Islet of Langerhans (tissue), 1 donor: ENCODE measurements around the gene ELMO3.

Experiments
- FAIRE-seq: peaks from one replicate; lab custom pipeline; 2011; peaks lifted over from hg19 to GRCh38; lab: Jason Lieb, UNC

ELMO3 gene

GRCh38 chr16:67199011-67199807 lies at the start of gene ELMO3:
Gene ELMO3, plus strand, starts transcription at chr16:67199131. Its CDS starts 196 bp downstream, at chr16:67199327.
- no peak for FAIRE-seq

- no peak for FAIRE-seq
Measured at GRCh38 chr16:67149276-67150046, 49.5 kb upstream of the ELMO3 start.

GRCh38 chr16:67150047-67150832 lies 48.7 kb upstream of the ELMO3 start:
- FAIRE-seq: no peak

GRCh38 chr16:67150833-67151396 lies 48.0 kb upstream of the ELMO3 start, which contains the start of gene B3GNT9:
Gene B3GNT9, minus strand, starts transcription at chr16:67150998. Its CDS starts 513 bp downstream, at chr16:67150485.
- no peak for FAIRE-seq

GRCh38 chr16:67151431-67152097 lies 47.4 kb upstream of the ELMO3 start:
- no peak for FAIRE-seq

- no peak for FAIRE-seq
Measured at GRCh38 chr16:67154578-67155294, 44.2 kb upstream of the ELMO3 start.

GRCh38 chr16:67155295-67156142 lies 43.4 kb upstream of the ELMO3 start:
- FAIRE-seq: no peak

- no peak for FAIRE-seq
Measured at GRCh38 chr16:67156143-67156844, 42.6 kb upstream of the ELMO3 start.

GRCh38 chr16:67157106-67157748 lies 41.7 kb upstream of the ELMO3 start:
- no peak for FAIRE-seq

- FAIRE-seq: no peak
Measured at GRCh38 chr16:67157892-67158635, 40.9 kb upstream of the ELMO3 start.

GRCh38 chr16:67158637-67159600 lies 40.0 kb upstream of the ELMO3 start:
- FAIRE-seq: no peak

- no peak for FAIRE-seq
Measured at GRCh38 chr16:67161595-67162058, 37.3 kb upstream of the ELMO3 start.

- FAIRE-seq: no peak
Measured at GRCh38 chr16:67162506-67163163, 36.3 kb upstream of the ELMO3 start.

GRCh38 chr16:67163164-67163998 lies 35.5 kb upstream of the ELMO3 start:
- no peak for FAIRE-seq

GRCh38 chr16:67163999-67164558 lies 34.9 kb upstream of the ELMO3 start:
- FAIRE-seq: no peak
